Thoracic aorta (tissue), 2 donors: Measurements from ENCODE around the gene ADRA1B. TPM values are rescaled to one million over a fixed set of nuclear protein-coding genes. Genes with fewer than 3 reads are reported as not detected.

ENCODE experiments used
- ATAC-seq: fragments of 150-250 bp; one replicate; pipeline ENCODE4 v1.8.0; 2017; ENCODE audit warnings: low read depth; ENCODE audit not compliant: insufficient number of reproducible peaks, low FRiP score
- DNase-seq: peaks from one replicate; pipeline ENCODE4 v3.0.0-alpha.2; 2020; ENCODE audit warnings: low spot score
- H3K27ac ChIP-seq, 2 donors: fragments of 200-600 bp; sonication (generic); 1 replicate in 1 of 2; 2 replicates in 1 of 2; pipeline ENCODE4 v1.5.1; 2016; ENCODE audit warnings: mild to moderate bottlenecking in 2 of 2, moderate library complexity in 2 of 2
- H3K27me3 ChIP-seq: fragments of 200-600 bp; sonication (generic); replicated peaks from 2 replicates; pipeline ENCODE4 v1.6.0; 2016; ENCODE audit warnings: mild to moderate bottlenecking; ENCODE audit not compliant: insufficient read depth
- H3K36me3 ChIP-seq: fragments of 200-600 bp; sonication (generic); one replicate; pipeline ENCODE4 v1.5.1; 2016
- H3K4me1 ChIP-seq, 2 donors: fragments of 200-600 bp; sonication (generic); 1 replicate in 1 of 2; 2 replicates in 1 of 2; pipeline versions ENCODE4 v1.5.1 to v1.6.0; 2016; ENCODE audit warnings: low read depth in 2 of 2, mild to moderate bottlenecking in 1 of 2; ENCODE audit not compliant: control insufficient read depth in 1 of 2
- H3K4me3 ChIP-seq: fragments of 200-600 bp; sonication (generic); 2 replicates; pipeline ENCODE4 v1.5.1; 2016; ENCODE audit warnings: mild to moderate bottlenecking
- H3K9me3 ChIP-seq: fragments of 200-600 bp; sonication (generic); 2 replicates; pipeline ENCODE4 v1.5.1; 2016
- CTCF ChIP-seq: fragments of 200-600 bp; sonication (generic); IDR thresholded peaks from one replicate; pipeline ENCODE4 v1.5.1; 2019; ENCODE audit warnings: antibody characterized with exemption
- total RNA-seq, 2 donors: library from RNA; depleted of rRNA; stranded (reverse); fragments of >200 nt; gene quantifications; one replicate each; pipeline versions ENCODE4 v1.1.0 to v1.2.3, GENCODE V29; 2016

ADRA1B gene
- total RNA-seq, 2 donors from 2014 or later, result 14.8 to 53.3 TPM

GRCh38 chr5:159945359-159945758, 29.1 kb downstream of the ADRA1B start:
- H3K4me1 ChIP-seq, result no peaks in the 10 kb centered on the region
- no peak for TF ChIP-seq CTCF
- H3K4me3 ChIP-seq, result no peak overlapping the region
- H3K27me3 ChIP-seq, result no peaks in the 10 kb centered on the region
- ATAC-seq (no peak), DNase-seq (no peak)
- H3K27ac ChIP-seq, result no peak overlapping the region
- H3K9me3 ChIP-seq, result no peaks in the 10 kb centered on the region
- H3K36me3 ChIP-seq, result no peaks in the 10 kb centered on the region

GRCh38 chr5:159947708-159948358, 31.6 kb downstream of the ADRA1B start:
- Histone ChIP-seq H3K4me1 (no peaks in the 10 kb centered on the region), H3K36me3 (no peaks in the 10 kb centered on the region), H3K4me3 (no peak overlapping the region), H3K27me3 (no peaks in the 10 kb centered on the region), H3K9me3 (no peaks in the 10 kb centered on the region), H3K27ac (no peak overlapping the region)
- ATAC-seq (no peak), DNase-seq (no peak)
- no peak for TF ChIP-seq CTCF

- no peak overlapping the region for H3K4me3 ChIP-seq
- DNase-seq (no peak), ATAC-seq (no peak)
- H3K27ac ChIP-seq, result no peak overlapping the region
- no peaks in the 10 kb centered on the region for H3K9me3 ChIP-seq
- H3K36me3 ChIP-seq, result no peaks in the 10 kb centered on the region
- H3K27me3 ChIP-seq, result no peaks in the 10 kb centered on the region
- TF ChIP-seq CTCF, result no peak
- H3K4me1 ChIP-seq, result peaks cover 6% of the 10 kb centered on the region in 2 donors
Measured at GRCh38 chr5:159951387-159951786, 35.1 kb downstream of the ADRA1B start.

- DNase-seq (no peak), ATAC-seq (no peak)
- Histone ChIP-seq H3K36me3 (no peaks in the 10 kb centered on the region), H3K27ac (no peak overlapping the region), H3K27me3 (no peaks in the 10 kb centered on the region), H3K4me1 (peaks cover 6% of the 10 kb centered on the region in 2 donors), H3K4me3 (no peak overlapping the region), H3K9me3 (no peaks in the 10 kb centered on the region)
- TF ChIP-seq CTCF, result no peak
Measured at GRCh38 chr5:159951834-159952233, 35.6 kb downstream of the ADRA1B start.

- Histone ChIP-seq H3K27ac (no peak overlapping the region), H3K36me3 (no peaks in the 10 kb centered on the region), H3K4me1 (peaks cover 6% of the 10 kb centered on the region in 2 donors), H3K9me3 (no peaks in the 10 kb centered on the region), H3K4me3 (no peak overlapping the region), H3K27me3 (no peaks in the 10 kb centered on the region)
- DNase-seq (no peak), ATAC-seq (no peak)
- TF ChIP-seq CTCF, result no peak
Measured at GRCh38 chr5:159953609-159954008, 37.3 kb downstream of the ADRA1B start.
